OCI-LY3 (cell line): ENCODE results near the gene IPO5.

Experiments used
- CTCF ChIP-seq: fragments of 200-600, 300-600 bp; sonication (generic); IDR thresholded peaks from 2 replicates; pipeline ENCODE4 v1.5.1; 2014; ENCODE audit warnings: antibody characterized with exemption, low read length, low read depth
- EZH2phosphoT487 ChIP-seq: fragments of 200-600 bp; shearing (Covaris generic); IDR thresholded peaks from 2 replicates; pipeline ENCODE4 v1.6.1; 2018; ENCODE audit warnings: antibody characterized with exemption, mixed run types, low read depth

DNA sequence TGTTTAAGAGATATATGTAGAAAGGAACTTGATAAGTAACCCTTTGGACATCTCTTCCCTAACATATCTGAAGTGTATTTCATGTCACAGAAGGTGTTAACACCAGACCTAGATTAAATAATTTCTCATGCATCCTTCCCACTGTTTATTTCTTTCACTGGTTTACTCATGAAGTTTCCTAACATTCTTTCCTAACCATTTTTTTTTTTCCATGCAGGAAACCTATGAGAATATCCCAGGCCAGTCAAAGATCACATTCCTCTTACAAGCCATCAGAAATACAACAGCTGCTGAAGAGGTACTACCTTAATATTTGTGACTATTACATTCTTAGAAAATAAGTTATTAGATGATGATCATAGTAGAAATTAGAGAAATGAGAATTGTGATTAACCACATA lies 28.8 kb downstream of the IPO5 start:
- TF ChIP-seq CTCF (no peak), EZH2phosphoT487 (no peak)
